Hematopoietic multipotent progenitor cell treated with erythropoietin and hydrocortisone succinate and interleukin-3 and kit ligand, for 8 days (in vitro differentiated cells): ENCODE data around the gene MOB1B.
"Not testable (repeated sequence)": the region's sequence is repeated elsewhere in the genome, so short reads cannot be mapped to it uniquely, and the experiment has no call there.

ENCODE experiments used
- DNase-seq: peaks from one replicate; pipeline ENCODE4 v3.0.0-alpha.2; 2015

MOB1B gene

GRCh38 chr4:71009890-71010588 is 107.9 kb downstream of the MOB1B start:
- peak; percentile 73 for DNase-seq

- DNase-seq: no peak
Observed at GRCh38 chr4:71011451-71011850, 109.3 kb downstream of the MOB1B start.

- not testable (repeated sequence) for DNase-seq
Observed at GRCh38 chr4:71017391-71017790, 115.2 kb downstream of the MOB1B start.

DNA sequence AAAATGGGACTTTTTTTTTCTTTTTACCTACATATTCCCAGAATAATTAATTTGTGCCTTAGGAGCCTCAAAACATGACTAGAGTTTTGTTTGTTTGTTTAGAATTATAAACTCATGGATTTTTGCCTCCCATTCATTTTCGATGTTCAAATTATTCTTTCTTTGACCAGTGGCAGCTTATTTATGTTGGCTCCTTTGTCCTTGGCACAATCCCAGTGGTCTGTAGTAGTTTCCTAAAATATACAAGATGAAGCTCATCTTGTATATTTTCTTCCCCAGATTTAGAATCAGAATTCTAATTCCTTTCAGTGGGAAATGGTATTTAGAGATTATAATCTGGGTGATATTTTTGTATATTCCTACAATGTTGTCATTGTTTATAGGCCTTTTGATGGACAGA is 118.4 kb downstream of the MOB1B start:
- DNase-seq: no peak

DNA sequence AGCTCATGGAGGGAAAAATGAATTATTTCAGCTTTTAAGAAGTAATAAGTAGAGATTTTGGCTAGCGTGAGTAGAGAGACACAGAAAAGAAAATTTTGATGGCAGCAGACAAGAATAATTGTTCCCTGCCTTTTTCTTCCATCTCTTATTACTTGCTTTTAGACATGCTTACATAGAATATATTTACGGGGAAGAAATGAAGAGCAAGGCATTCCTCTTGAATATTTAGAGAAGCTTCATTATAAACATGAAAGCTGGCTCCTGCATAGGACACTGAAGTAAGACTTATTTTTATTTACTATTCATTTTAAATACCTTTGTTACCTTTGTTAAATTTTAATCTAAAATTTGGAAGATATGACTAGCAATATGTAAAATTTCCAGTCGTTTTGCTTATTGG is 123.5 kb downstream of the MOB1B start:
- no peak for DNase-seq

DNA sequence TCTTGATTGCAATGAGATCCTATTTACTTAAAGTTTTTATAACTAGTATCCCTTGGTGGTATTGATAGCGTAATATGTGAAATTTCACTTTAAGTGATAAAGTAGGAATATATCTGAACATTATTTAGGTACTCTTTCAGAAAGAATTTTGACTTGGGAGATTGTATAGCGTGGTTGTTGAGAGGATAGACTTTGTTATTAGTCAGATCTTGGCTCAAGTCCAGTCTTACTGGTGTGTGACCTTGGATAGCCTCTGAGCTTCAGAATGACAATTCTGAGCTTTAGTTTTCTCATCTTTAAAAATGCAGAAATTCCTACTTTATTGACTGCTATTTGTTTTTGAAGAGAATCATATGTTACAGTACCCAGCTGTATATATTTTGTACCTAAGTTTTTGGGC is 123.9 kb downstream of the MOB1B start:
- DNase-seq: peak; percentile 78

- no peak for DNase-seq
Observed at GRCh38 chr4:71027611-71028010, 125.4 kb downstream of the MOB1B start.

GRCh38 chr4:71029504-71029903 is 127.3 kb downstream of the MOB1B start:
- DNase-seq: no peak

DNA sequence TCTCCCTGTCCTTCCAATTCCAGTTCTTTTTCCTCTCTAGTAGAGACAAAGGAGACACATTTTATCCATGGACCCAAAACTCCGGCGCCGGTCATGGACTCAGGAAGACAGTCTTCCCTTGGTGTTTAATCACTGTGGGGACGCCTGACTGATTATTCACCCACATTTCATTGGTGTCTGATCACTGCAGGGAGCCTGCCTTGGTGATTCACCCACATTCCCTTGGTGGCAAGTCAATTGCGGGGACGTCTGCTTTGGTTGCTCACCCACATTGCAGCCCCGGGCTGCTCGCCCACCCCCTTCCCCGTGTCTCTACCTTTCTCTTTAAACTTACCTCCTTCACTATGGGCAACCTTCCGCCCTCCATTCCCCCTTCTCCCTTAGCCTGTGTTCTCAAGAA is 129.9 kb downstream of the MOB1B start:
- DNase-seq: not testable (repeated sequence)
